ENCODE results near the gene TNFRSF9. TPM values are rescaled to one million over a fixed set of nuclear protein-coding genes. Genes with fewer than 3 reads are reported as not detected.

TNFRSF9 gene
- total RNA-seq, 4 donors from 2014 or later = 0.05 to 0.20 TPM; not detected in 2

- H3K4me3 ChIP-seq = no peak overlapping the region
- peaks cover 0 to 49% of the 10 kb centered on the region in 2 donors for H3K36me3 ChIP-seq
- DNase-seq = peak; percentile 61 to 77
- H3K9me3 ChIP-seq = no peaks in the 10 kb centered on the region
- H3K27me3 ChIP-seq = no peaks in the 10 kb centered on the region
- intact Hi-C loops (cut with DNase I; ENCODE audit: low total_unique reads) (loop anchor here (1.0 to 5.0 kb wide), 3 partner anchors 277 to 374 kb away; no protein-coding TSS in a partner anchor), in situ Hi-C loops (cut with MboI; ENCODE audit: low sequenced_read_pairs in 4 of 4) (loop anchor here (5.0 to 10.0 kb wide), 4 partner anchors 59 to 369 kb away; partner anchors contain the start of gene SLC45A1 (in 2 of the 4))
- peak overlapping the region; percentile 51 to 85 (median 68) for H3K27ac ChIP-seq
- peaks cover 17 to 30% of the 10 kb centered on the region in 2 donors for H3K4me1 ChIP-seq
- peak; percentile 91 to 98 for ATAC-seq
- peak; percentile 82 to 92 (median 88) for TF ChIP-seq CTCF (IDR thresholded peaks at IDR 0.05 in 4 of 5, conservative IDR thresholded peaks at IDR 0.05 in 1 of 5)
- TF ChIP-seq POLR2A (IDR thresholded peaks at IDR 0.05) = no peak
Measured at GRCh38 chr1:7975212-7975865, 34.7 kb upstream of the TNFRSF9 start.

- DNase-seq (no peak), ATAC-seq (no peak)
- peaks cover 0 to 49% of the 10 kb centered on the region in 2 donors for H3K36me3 ChIP-seq
- no peaks in the 10 kb centered on the region for H3K27me3 ChIP-seq
- in situ Hi-C loops (cut with MboI; ENCODE audit: low sequenced_read_pairs in 4 of 4) = loop anchor here in 3 of 4 donors (10.0 kb wide), 3 partner anchors 62 to 372 kb away; partner anchors contain the start of gene SLC45A1 (in 2 of the 3)
- no peak overlapping the region for H3K27ac ChIP-seq
- no peak for TF ChIP-seq CTCF (IDR thresholded peaks at IDR 0.05 in 4 of 5, conservative IDR thresholded peaks at IDR 0.05 in 1 of 5)
- no peak for TF ChIP-seq POLR2A (IDR thresholded peaks at IDR 0.05)
- intact Hi-C loops (cut with DNase I; ENCODE audit: low total_unique reads) = no loop called here
- peaks cover 17 to 30% of the 10 kb centered on the region in 2 donors for H3K4me1 ChIP-seq
- no peaks in the 10 kb centered on the region for H3K9me3 ChIP-seq
- no peak overlapping the region for H3K4me3 ChIP-seq
Measured at GRCh38 chr1:7973086-7973485, 32.4 kb upstream of the TNFRSF9 start.

DNA sequence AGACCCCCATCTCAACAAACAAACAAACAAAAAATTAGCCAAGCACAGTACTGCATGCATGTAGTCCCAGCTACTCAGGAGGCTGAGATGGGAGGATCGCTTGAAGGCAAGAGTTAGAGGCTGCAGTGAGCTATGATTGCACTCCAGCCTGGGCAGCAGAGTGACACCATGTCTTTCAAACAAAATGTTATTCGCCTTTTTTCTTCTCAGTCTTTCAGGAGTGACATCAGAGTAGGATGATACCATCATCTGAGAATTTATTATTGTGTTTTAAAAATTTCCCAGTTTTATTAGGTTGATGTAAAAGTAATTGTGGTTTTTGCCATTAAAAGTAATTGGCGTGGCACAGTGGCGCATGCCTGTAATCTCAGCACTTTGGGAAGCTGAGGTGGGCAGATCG is 31.6 kb upstream of the TNFRSF9 start:
- in situ Hi-C loops (cut with MboI; ENCODE audit: low sequenced_read_pairs in 4 of 4) (loop anchor here in 3 of 4 donors (10.0 kb wide), 3 partner anchors 63 to 373 kb away; partner anchors contain the start of gene SLC45A1 (in 2 of the 3)), intact Hi-C loops (cut with DNase I; ENCODE audit: low total_unique reads) (no loop called here)
- peaks cover 0 to 46% of the 10 kb centered on the region in 2 donors for H3K36me3 ChIP-seq

DNA sequence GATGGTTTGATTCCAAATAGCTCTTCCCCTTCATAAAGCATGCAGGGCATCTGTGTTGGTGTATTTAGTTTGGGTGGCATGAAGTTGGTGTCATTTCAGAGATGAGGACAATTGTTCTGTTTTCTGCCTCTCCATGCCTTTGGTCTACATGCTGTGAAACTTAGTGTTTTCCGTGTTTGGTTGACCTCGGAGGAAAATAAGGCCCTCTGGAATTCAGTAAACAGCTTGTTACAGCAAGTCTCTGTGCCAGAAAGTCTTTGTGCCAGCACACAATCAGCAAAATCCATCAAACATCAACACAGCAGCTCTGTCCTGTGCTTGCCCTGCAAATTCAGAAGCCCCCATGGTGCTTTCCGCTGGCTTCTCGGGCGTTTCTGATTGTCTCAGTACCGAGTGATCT is 30.4 kb upstream of the TNFRSF9 start:
- ATAC-seq (no peak), DNase-seq (no peak)
- intact Hi-C loops (cut with DNase I; ENCODE audit: low total_unique reads) = no loop called here
- no peak overlapping the region for H3K4me3 ChIP-seq
- H3K9me3 ChIP-seq = no peaks in the 10 kb centered on the region
- in situ Hi-C loops (cut with MboI; ENCODE audit: low sequenced_read_pairs in 4 of 4) = loop anchor here in 3 of 4 donors (10.0 kb wide), 3 partner anchors 64 to 374 kb away; partner anchors contain the start of gene SLC45A1 (in 2 of the 3)
- H3K36me3 ChIP-seq = peaks cover 0 to 51% of the 10 kb centered on the region in 2 donors
- no peaks in the 10 kb centered on the region for H3K27me3 ChIP-seq
- H3K27ac ChIP-seq = no peak overlapping the region
- H3K4me1 ChIP-seq = peaks cover 24 to 29% of the 10 kb centered on the region in 2 donors
- no peak for TF ChIP-seq CTCF (IDR thresholded peaks at IDR 0.05 in 4 of 5, conservative IDR thresholded peaks at IDR 0.05 in 1 of 5)
- TF ChIP-seq POLR2A (IDR thresholded peaks at IDR 0.05) = no peak

More for the DNA sequence above, 31.6 kb upstream of the TNFRSF9 start:
- DNase-seq (no peak), ATAC-seq (no peak)
- peaks cover 22 to 28% of the 10 kb centered on the region in 2 donors for H3K4me1 ChIP-seq
- H3K9me3 ChIP-seq = no peaks in the 10 kb centered on the region
- no peak overlapping the region for H3K27ac ChIP-seq
- TF ChIP-seq CTCF (IDR thresholded peaks at IDR 0.05 in 4 of 5, conservative IDR thresholded peaks at IDR 0.05 in 1 of 5) (no peak), POLR2A (IDR thresholded peaks at IDR 0.05) (no peak)
- H3K27me3 ChIP-seq = no peaks in the 10 kb centered on the region
- H3K4me3 ChIP-seq = no peak overlapping the region
